HCT116 (cell line): ENCODE measurements around the gene LTB4R2. TPM values are rescaled to one million over a fixed set of nuclear protein-coding genes. Genes with fewer than 3 reads are reported as not detected.

ENCODE experiments used
- ATAC-seq: fragments of 200-7000 bp; cut with Tn5 transposase; 2 replicates; pipeline ENCODE4 v1.9.1; 2020; ENCODE audit warnings: mild to moderate bottlenecking, moderate library complexity
- BruUV-seq: library from RNA; stranded (reverse); fragments of 400-500 nt; replicated peaks from 2 replicates; lab custom pipeline; 2021; lab: Mats Ljungman, UMichigan
- CTCF ChIA-PET: fragments of 300-600 bp; sonication (Branson Sonifier 250); formaldehyde crosslinking; loops from one replicate; lab custom pipeline; 2021; ENCODE audit warnings: antibody characterized with exemption; lab: Charles Lee
- POLR2A ChIA-PET: fragments of 300-600, 350-600 bp; sonication (Branson Sonifier 250); formaldehyde crosslinking; loops from one replicate; lab custom pipeline; 2021; ENCODE audit warnings: antibody characterized with exemption; lab: Charles Lee
- RAD21 ChIA-PET, 2 experiments: fragments of 300-600 bp; sonication (Branson Sonifier 250); formaldehyde crosslinking; loops; one replicate each; lab custom pipeline; 2023; ENCODE audit warnings: low total read pairs in 2 of 2; ENCODE audit not compliant: uncharacterized antibody in 2 of 2, unreplicated experiment in 2 of 2, low non-redundant PET in 1 of 2; lab: Charles Lee
- DNase-seq: peaks from one replicate; pipeline ENCODE4 v3.0.0-alpha.2; 2010; ENCODE audit warnings: low read depth, low spot score
- H2AFZ ChIP-seq: fragments of 200-600 bp; shearing (Covaris generic), sonication (generic); 2 replicates; pipeline ENCODE4 v1.6.1; 2017; ENCODE audit warnings: low read depth, mixed run types, mixed read lengths, antibody characterized with exemption, low read length; ENCODE audit not compliant: poor library complexity, severe bottlenecking
- H3K27ac ChIP-seq: 2 replicates; pipeline ENCODE4 v1.5.1; 2012; ENCODE audit warnings: low read depth, low read length
- H3K27me3 ChIP-seq: fragments of 200-600 bp; sonication (generic); 2 replicates; pipeline ENCODE4 v1.6.1; 2016; ENCODE audit warnings: mixed run types, low read length, mixed read lengths; ENCODE audit not compliant: insufficient read depth
- H3K36me3 ChIP-seq, 2 experiments: fragments of 200-500 bp in 1 of 2; fragments of 200-600 bp in 1 of 2; sonication (Bioruptor generic) in 1 of 2; sonication (generic) in 1 of 2; 2 replicates each; pipeline versions ENCODE4 v1.5.1 to v1.6.1; 2014 to 2016; ENCODE audit warnings: low read length in 2 of 2, inconsistent platforms in 1 of 2, mixed read lengths in 1 of 2, mixed run types in 1 of 2; ENCODE audit not compliant: insufficient read depth in 2 of 2, control insufficient read depth in 1 of 2
- H3K4me1 ChIP-seq, 2 experiments: fragments of 200-600 bp in 1 of 2; sonication (generic) in 1 of 2; 2 replicates each; pipeline versions ENCODE4 v1.5.1 to v1.6.1; 2012 to 2017; ENCODE audit warnings: low read length in 2 of 2, inconsistent platforms in 1 of 2, mild to moderate bottlenecking in 1 of 2, mixed read lengths in 1 of 2, mixed run types in 1 of 2, moderate library complexity in 1 of 2; ENCODE audit not compliant: insufficient read depth in 2 of 2, control insufficient read depth in 1 of 2
- H3K4me2 ChIP-seq: fragments of 200-600 bp; sonication (generic); 2 replicates; pipeline ENCODE4 v1.6.1; 2017; ENCODE audit warnings: mixed run types, low read length, mixed read lengths
- H3K4me3 ChIP-seq, 2 experiments: fragments of 200-600 bp in 1 of 2; sonication (generic) in 1 of 2; replicated peaks in 1 of 2; 2 replicates each; pipeline ENCODE4 v1.5.1; 2011 to 2016; ENCODE audit warnings: low read length in 2 of 2, control low read depth in 1 of 2, low read depth in 1 of 2, mild to moderate bottlenecking in 1 of 2, mixed read lengths in 1 of 2, mixed run types in 1 of 2
- H3K79me2 ChIP-seq: fragments of 200-600 bp; sonication (generic); 2 replicates; pipeline ENCODE4 v1.6.1; 2017; ENCODE audit warnings: mild to moderate bottlenecking, mixed run types, low read length, moderate library complexity, mixed read lengths; ENCODE audit not compliant: insufficient read depth
- H3K9ac ChIP-seq: fragments of 200-600 bp; sonication (generic); 2 replicates; pipeline ENCODE4 v1.6.1; 2016; ENCODE audit warnings: low read length, mixed read lengths
- H3K9me2 ChIP-seq: fragments of 200-600 bp; sonication (generic), shearing (Covaris generic); 2 replicates; pipeline ENCODE4 v1.6.1; 2017; ENCODE audit warnings: mixed run types, mild to moderate bottlenecking, moderate library complexity; ENCODE audit not compliant: insufficient read depth
- H3K9me3 ChIP-seq, 2 experiments: fragments of 200-500 bp in 1 of 2; fragments of 200-600 bp in 1 of 2; sonication (Bioruptor generic) in 1 of 2; sonication (generic) in 1 of 2; 2 replicates each; pipeline ENCODE4 v1.6.1; 2014 to 2017; ENCODE audit warnings: low read length in 2 of 2, mixed read lengths in 2 of 2, inconsistent platforms in 1 of 2, low read depth in 1 of 2, mild to moderate bottlenecking in 1 of 2, mixed run types in 1 of 2, moderate library complexity in 1 of 2; ENCODE audit not compliant: control insufficient read depth in 1 of 2, insufficient read depth in 1 of 2
- H4K20me1 ChIP-seq: fragments of 200-600 bp; sonication (generic), shearing (Covaris generic); 2 replicates; pipeline ENCODE4 v1.6.1; 2017; ENCODE audit warnings: mixed run types, mild to moderate bottlenecking, moderate library complexity; ENCODE audit not compliant: insufficient read depth
- CEBPB ChIP-seq: IDR thresholded peaks from 2 replicates; pipeline ENCODE4 v1.6.1; 2012; ENCODE audit warnings: low read depth
- FOSL1 ChIP-seq: IDR thresholded peaks from 2 replicates; pipeline ENCODE4 v1.6.1; 2012; ENCODE audit warnings: low read depth
- POLR2AphosphoS5 ChIP-seq: IDR thresholded peaks from 2 replicates; pipeline ENCODE4 v1.6.1; 2011; ENCODE audit warnings: mild to moderate bottlenecking, low read depth, low read length, moderate library complexity
- RAD21 ChIP-seq: IDR thresholded peaks from 2 replicates; pipeline ENCODE4 v1.6.1; 2012; ENCODE audit warnings: low read depth, mild to moderate bottlenecking
- SRF ChIP-seq: IDR thresholded peaks from 2 replicates; pipeline ENCODE4 v1.6.1; 2012; ENCODE audit warnings: low read depth
- TCF7L2 ChIP-seq: IDR thresholded peaks from 2 replicates; pipeline ENCODE4 v1.7.0; 2011; ENCODE audit warnings: borderline replicate concordance, inconsistent platforms; ENCODE audit not compliant: insufficient read depth, insufficient read length; ENCODE audit errors: extremely low read depth
- YY1 ChIP-seq: IDR thresholded peaks from 2 replicates; pipeline ENCODE4 v1.6.1; 2011; ENCODE audit warnings: low read length, low read depth, moderate library complexity, mild to moderate bottlenecking; ENCODE audit not compliant: insufficient replicate concordance; ENCODE audit errors: extremely low read depth
- ZFX ChIP-seq: fragments of 450-650 bp; IDR thresholded peaks from 2 replicates; pipeline ENCODE4 v1.6.1; 2017
- intact Hi-C: fragments of 100-400 bp; cut with micrococcal nuclease; formaldehyde crosslinking; loops from 2 replicates; pipeline ENCODE4 v1.10.0; 2022
- total RNA-seq: library from RNA; stranded (reverse); gene quantifications from one replicate; pipeline ENCODE4 v1.2.1, GENCODE V29; 2021; ENCODE audit not compliant: unreplicated experiment
- TF ChIP-seq, protein P1 (sequence below): IDR thresholded peaks from 2 replicates; pipeline ENCODE4 v1.6.1; 2011; ENCODE audit warnings: mild to moderate bottlenecking, low read length, moderate library complexity; ENCODE audit not compliant: insufficient replicate concordance; ENCODE audit errors: extremely low read depth
- TF ChIP-seq, protein P2 (sequence below): IDR thresholded peaks from 2 replicates; pipeline ENCODE4 v1.6.1; 2012
- TF ChIP-seq, protein P3 (sequence below), 3 experiments: fragments of 200-600 bp in 1 of 3; sonication (generic) in 1 of 3; IDR thresholded peaks in 2 of 3; conservative IDR thresholded peaks in 1 of 3; 2 replicates each; pipeline ENCODE4 v1.5.1; 2012 to 2017; ENCODE audit warnings: low read depth in 2 of 3, low read length in 2 of 3, antibody characterized with exemption in 1 of 3, borderline replicate concordance in 1 of 3, control low read depth in 1 of 3, mild to moderate bottlenecking in 1 of 3, mixed read lengths in 1 of 3, mixed run types in 1 of 3, moderate library complexity in 1 of 3; ENCODE audit not compliant: insufficient read depth in 1 of 3

Gene LTB4R2
- total RNA-seq, 1 experiment from 2014 or later, result 15.4 TPM

DNA sequence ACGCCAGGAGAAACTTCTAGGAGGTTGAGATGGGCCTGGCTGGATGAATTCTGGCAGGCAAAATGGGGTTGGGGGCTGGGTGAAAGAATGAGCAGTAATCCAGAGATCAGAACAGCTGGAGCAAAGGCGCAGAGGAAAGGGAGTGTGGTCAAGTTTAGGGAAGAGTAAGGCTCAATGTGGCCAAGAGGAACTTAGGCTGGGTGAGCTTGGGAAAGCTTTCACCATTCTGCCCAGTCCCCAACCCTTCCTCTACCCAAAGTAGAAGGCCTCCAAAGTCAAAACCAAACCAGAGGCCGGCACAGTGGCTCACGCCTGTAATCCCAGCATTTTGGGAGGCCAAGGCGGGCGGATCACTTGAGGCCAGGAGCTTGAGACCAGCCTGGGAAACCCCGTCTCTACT is 28.3 kb upstream of the LTB4R2 start (continued):
- TF ChIP-seq FOSL1, result no peak
- TF ChIP-seq, protein P1, sequence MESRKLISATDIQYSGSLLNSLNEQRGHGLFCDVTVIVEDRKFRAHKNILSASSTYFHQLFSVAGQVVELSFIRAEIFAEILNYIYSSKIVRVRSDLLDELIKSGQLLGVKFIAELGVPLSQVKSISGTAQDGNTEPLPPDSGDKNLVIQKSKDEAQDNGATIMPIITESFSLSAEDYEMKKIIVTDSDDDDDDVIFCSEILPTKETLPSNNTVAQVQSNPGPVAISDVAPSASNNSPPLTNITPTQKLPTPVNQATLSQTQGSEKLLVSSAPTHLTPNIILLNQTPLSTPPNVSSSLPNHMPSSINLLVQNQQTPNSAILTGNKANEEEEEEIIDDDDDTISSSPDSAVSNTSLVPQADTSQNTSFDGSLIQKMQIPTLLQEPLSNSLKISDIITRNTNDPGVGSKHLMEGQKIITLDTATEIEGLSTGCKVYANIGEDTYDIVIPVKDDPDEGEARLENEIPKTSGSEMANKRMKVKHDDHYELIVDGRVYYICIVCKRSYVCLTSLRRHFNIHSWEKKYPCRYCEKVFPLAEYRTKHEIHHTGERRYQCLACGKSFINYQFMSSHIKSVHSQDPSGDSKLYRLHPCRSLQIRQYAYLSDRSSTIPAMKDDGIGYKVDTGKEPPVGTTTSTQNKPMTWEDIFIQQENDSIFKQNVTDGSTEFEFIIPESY, result no peak
- TF ChIP-seq, protein P2, sequence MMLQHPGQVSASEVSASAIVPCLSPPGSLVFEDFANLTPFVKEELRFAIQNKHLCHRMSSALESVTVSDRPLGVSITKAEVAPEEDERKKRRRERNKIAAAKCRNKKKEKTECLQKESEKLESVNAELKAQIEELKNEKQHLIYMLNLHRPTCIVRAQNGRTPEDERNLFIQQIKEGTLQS, result no peak
- TF ChIP-seq YY1, result no peak
- no peak for TF ChIP-seq POLR2AphosphoS5
- no peak for TF ChIP-seq SRF

DNA sequence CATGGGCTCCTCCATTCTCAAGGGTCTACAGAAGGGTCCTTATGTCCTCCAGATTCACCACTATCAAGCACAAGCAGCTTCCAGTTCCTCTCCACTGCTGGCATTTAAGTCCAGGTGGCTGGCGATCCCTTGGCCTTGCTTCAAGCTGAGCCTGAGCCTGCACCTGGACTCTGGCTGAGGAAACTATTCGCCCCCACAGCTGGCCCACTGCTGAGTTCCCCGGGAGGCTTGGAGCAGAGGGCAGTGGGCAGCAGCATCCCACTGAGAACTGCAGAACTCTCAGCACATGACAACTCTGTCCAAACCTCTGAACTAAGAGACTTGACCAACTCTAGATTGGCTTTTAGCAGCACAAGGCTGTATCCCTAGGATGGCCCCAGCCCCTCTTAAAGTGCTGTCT is 27.2 kb upstream of the LTB4R2 start:
- H3K27me3 ChIP-seq, result no peaks in the 10 kb centered on the region
- no peak for ATAC-seq
- no peaks in the 10 kb centered on the region for H3K79me2 ChIP-seq
- H3K9ac ChIP-seq, result no peak overlapping the region
- H3K9me2 ChIP-seq, result no peaks in the 10 kb centered on the region
- POLR2A ChIA-PET, result no interaction called here
- no peak overlapping the region for H3K4me3 ChIP-seq
- no peaks in the 10 kb centered on the region for H4K20me1 ChIP-seq
- no peaks in the 10 kb centered on the region for H3K9me3 ChIP-seq
- no peak for DNase-seq
- intact Hi-C loops, result no loop called here
- no TSS peak for BruUV-seq
- RAD21 ChIA-PET, result no interaction called here
- H3K27ac ChIP-seq, result no peak overlapping the region
- no peak overlapping the region for H2AFZ ChIP-seq
- CTCF ChIA-PET, result interaction anchor here (1.2 to 1.3 kb wide), 2 partner anchors 15 to 25 kb away, joined by 4 read pairs; partner anchors contain the start of gene CIDEB
- H3K4me1 ChIP-seq, result no peaks in the 10 kb centered on the region
- H3K4me2 ChIP-seq, result no peak overlapping the region
- no peaks in the 10 kb centered on the region for H3K36me3 ChIP-seq
- TF ChIP-seq ZFX, result no peak
- TF ChIP-seq POLR2AphosphoS5, result no peak
- TF ChIP-seq, protein P3, sequence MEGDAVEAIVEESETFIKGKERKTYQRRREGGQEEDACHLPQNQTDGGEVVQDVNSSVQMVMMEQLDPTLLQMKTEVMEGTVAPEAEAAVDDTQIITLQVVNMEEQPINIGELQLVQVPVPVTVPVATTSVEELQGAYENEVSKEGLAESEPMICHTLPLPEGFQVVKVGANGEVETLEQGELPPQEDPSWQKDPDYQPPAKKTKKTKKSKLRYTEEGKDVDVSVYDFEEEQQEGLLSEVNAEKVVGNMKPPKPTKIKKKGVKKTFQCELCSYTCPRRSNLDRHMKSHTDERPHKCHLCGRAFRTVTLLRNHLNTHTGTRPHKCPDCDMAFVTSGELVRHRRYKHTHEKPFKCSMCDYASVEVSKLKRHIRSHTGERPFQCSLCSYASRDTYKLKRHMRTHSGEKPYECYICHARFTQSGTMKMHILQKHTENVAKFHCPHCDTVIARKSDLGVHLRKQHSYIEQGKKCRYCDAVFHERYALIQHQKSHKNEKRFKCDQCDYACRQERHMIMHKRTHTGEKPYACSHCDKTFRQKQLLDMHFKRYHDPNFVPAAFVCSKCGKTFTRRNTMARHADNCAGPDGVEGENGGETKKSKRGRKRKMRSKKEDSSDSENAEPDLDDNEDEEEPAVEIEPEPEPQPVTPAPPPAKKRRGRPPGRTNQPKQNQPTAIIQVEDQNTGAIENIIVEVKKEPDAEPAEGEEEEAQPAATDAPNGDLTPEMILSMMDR (IDR thresholded peaks at IDR 0.05 in 2 of 3, conservative IDR thresholded peaks at IDR 0.05 in 1 of 3; ENCODE audit: borderline replicate concordance in 1 of 3, insufficient read depth in 1 of 3, low read depth in 2 of 3, low read length in 2 of 3), result no peak
- no peak for TF ChIP-seq TCF7L2
- TF ChIP-seq, protein P2, result no peak
- no peak for TF ChIP-seq CEBPB
- no peak for TF ChIP-seq FOSL1
- TF ChIP-seq YY1, result no peak
- no peak for TF ChIP-seq RAD21
